K562 (cell line): Measurements from ENCODE around the gene PITX1. TPM values are rescaled to one million over a fixed set of nuclear protein-coding genes. Genes with fewer than 3 reads are reported as not detected.
A peak's percentile ranks its signal among the peaks of the same experiment; 100 is the strongest.

ENCODE experiments used
- ARID4B ChIP-seq: sonication (generic); formaldehyde crosslinking; IDR thresholded peaks from 2 replicates; pipeline ENCODE4 v1.8.0; 2022; ENCODE audit warnings: mild to moderate bottlenecking, missing genetic modification reagents
- BRD9 ChIP-seq: fragments of 450-650 bp; IDR thresholded peaks from 2 replicates; pipeline ENCODE4 v1.6.1; 2018; ENCODE audit warnings: low read depth; ENCODE audit not compliant: partially characterized antibody
- CBFA2T2 ChIP-seq: fragments of 450-650 bp; conservative IDR thresholded peaks from 2 replicates; pipeline ENCODE4 v1.6.1; 2017; ENCODE audit warnings: mild to moderate bottlenecking
- CBFA2T3 ChIP-seq: fragments of 450-650 bp; IDR thresholded peaks from 2 replicates; pipeline ENCODE4 v1.6.1; 2017
- GTF3C2 ChIP-seq: IDR thresholded peaks from 3 replicates; pipeline ENCODE4 v1.6.1; 2011; ENCODE audit warnings: borderline replicate concordance, mild to moderate bottlenecking, moderate library complexity; ENCODE audit not compliant: insufficient read length; ENCODE audit errors: extremely low read depth
- HNRNPK ChIP-seq: fragments of 200-400 bp; formaldehyde crosslinking; IDR thresholded peaks from one replicate; pipeline ENCODE4 v1.6.1; 2018; ENCODE audit warnings: mild to moderate bottlenecking, low read depth, low read length; ENCODE audit not compliant: poor library complexity, severe bottlenecking
- JUND ChIP-seq, 2 experiments: IDR thresholded peaks; 2 replicates in 1 of 2; 3 replicates in 1 of 2; pipeline ENCODE4 v1.6.1; 2011; ENCODE audit warnings: borderline replicate concordance in 2 of 2, low read depth in 2 of 2, low read length in 2 of 2, improper control_type of control experiment in 1 of 2, missing biosample characterization in 1 of 2, missing genetic modification characterization in 1 of 2, missing genetic modification reagents in 1 of 2
- KDM1A ChIP-seq, 2 experiments: fragments of 450-650 bp; IDR thresholded peaks; 2 replicates each; pipeline ENCODE4 v1.6.1; 2016; ENCODE audit warnings: mild to moderate bottlenecking in 2 of 2
- KHSRP ChIP-seq: fragments of 450-650 bp; IDR thresholded peaks from 2 replicates; pipeline ENCODE4 v1.6.1; 2017
- POLR2G ChIP-seq: fragments of 200-400 bp; formaldehyde crosslinking; IDR thresholded peaks from 2 replicates; pipeline ENCODE4 v1.6.1; 2017; ENCODE audit warnings: low read depth, mild to moderate bottlenecking, antibody characterized with exemption, low read length, moderate library complexity
- PTBP1 ChIP-seq: fragments of 200-400 bp; formaldehyde crosslinking; IDR thresholded peaks from 2 replicates; pipeline ENCODE4 v1.6.1; 2017; ENCODE audit warnings: low read depth, low read length
- RBFOX2 ChIP-seq: fragments of 200-400 bp; formaldehyde crosslinking; IDR thresholded peaks from 2 replicates; pipeline ENCODE4 v1.6.1; 2017; ENCODE audit warnings: low read depth, mild to moderate bottlenecking, low read length, moderate library complexity
- RBM34 ChIP-seq: fragments of 200-400 bp; formaldehyde crosslinking; IDR thresholded peaks from 2 replicates; pipeline ENCODE4 v1.6.1; 2018; ENCODE audit warnings: low read length, borderline replicate concordance; ENCODE audit not compliant: insufficient read depth
- SAFB2 ChIP-seq: fragments of 200-400 bp; formaldehyde crosslinking; IDR thresholded peaks from 2 replicates; pipeline ENCODE4 v1.6.1; 2018; ENCODE audit warnings: borderline replicate concordance, low read length, low read depth, moderate library complexity; ENCODE audit not compliant: severe bottlenecking
- TEAD1 ChIP-seq, 2 experiments: fragments of 450-650 bp in 1 of 2; sonication (generic) in 1 of 2; formaldehyde crosslinking; IDR thresholded peaks; 2 replicates each; pipeline versions ENCODE4 v1.4.0 to v1.8.0; 2020 to 2022; ENCODE audit warnings: mild to moderate bottlenecking in 2 of 2, missing genetic modification reagents in 1 of 2
- ZNF274 ChIP-seq: IDR thresholded peaks from 2 replicates; pipeline ENCODE4 v1.6.1; 2011; ENCODE audit warnings: low read depth, mild to moderate bottlenecking, low read length, moderate library complexity, borderline replicate concordance
- polyA plus RNA-seq, 8 experiments: library from polyadenylated mRNA; depleted of rRNA in 4 of 8; stranded (reverse) in 5 of 8; unstranded in 3 of 8; fragments of >200 nt; fragmentation: Nextera tagmentation in 2 of 8; fragmentation: Illumina TruSeq in 1 of 8; extraction: Ambion mirVana in 2 of 8; extraction: Trizol in 1 of 8; gene quantifications; 2 replicates each; pipeline versions ENCODE4 v1.2.1 to v1.2.3, GENCODE V29; 2011 to 2014; ENCODE audit warnings: inconsistent platforms in 1 of 8, missing spikeins in 1 of 8
- total RNA-seq, 7 experiments: library from RNA; depleted of rRNA in 6 of 7; stranded (reverse); fragments of >200 nt in 6 of 7; fragmentation: Illumina TruSeq in 2 of 7; extraction: Trizol in 2 of 7; gene quantifications; 2 replicates each; pipeline versions ENCODE4 v1.2.1 to v1.2.3, GENCODE V29; 2011 to 2021; ENCODE audit warnings: low replicate concordance in 1 of 7

PITX1 gene
- total and polyA plus RNA-seq, 9 of the 15 experiments (the other 6 are each of a cell fraction or from before 2014, with no cell fraction given), result 0.13 to 88.2 (median 24.9) TPM

- TF ChIP-seq ARID4B (CRISPR knock-in tag), result no peak
- TF ChIP-seq KDM1A (IDR thresholded peaks at IDR 0.05), result no peak
- TF ChIP-seq KHSRP, result no peak
- TF ChIP-seq GTF3C2, result no peak
- no peak for TF ChIP-seq RBM34
- TF ChIP-seq JUND (IDR thresholded peaks at IDR 0.05; ENCODE audit: borderline replicate concordance, low read depth, low read length), result no peak
- TF ChIP-seq JUND (tag; IDR thresholded peaks at IDR 0.05; ENCODE audit: borderline replicate concordance, low read depth, low read length), result no peak
- peak; percentile 55 for TF ChIP-seq CBFA2T3
- TF ChIP-seq ZNF274, result no peak
- TF ChIP-seq PTBP1, result no peak
- no peak for TF ChIP-seq HNRNPK
- TF ChIP-seq CBFA2T2, result peak; percentile 50; the same call in 1 of the 2 replicates
- TF ChIP-seq TEAD1 (CRISPR knock-in tag; IDR thresholded peaks at IDR 0.05), result no peak
- peak; percentile 29 for TF ChIP-seq POLR2G
- no peak for TF ChIP-seq SAFB2
- peak; percentile 40; the same call in 1 of the 2 replicates for TF ChIP-seq RBFOX2
- TF ChIP-seq BRD9, result no peak
Observed at GRCh38 chr5:135025730-135026644, 8.0 kb downstream of the PITX1 start (continued).
